ENCODE measurements around the gene SFXN1.

- TF ChIP-seq POLR2AphosphoS5 (IDR thresholded peaks at IDR 0.05): no peak
- no peak for TF ChIP-seq POLR2A (IDR thresholded peaks at IDR 0.05)
- no peak for TF ChIP-seq CTCF (IDR thresholded peaks at IDR 0.05)
These were observed 14.7 kb upstream of the SFXN1 start for GRCh38 chr5:175463641-175464040.
